ENCODE data around the gene ST14. TPM values are rescaled to one million over a fixed set of nuclear protein-coding genes. Genes with fewer than 3 reads are reported as not detected.

ST14 gene
- total and polyA plus RNA-seq, 4 donors, result 24.3 to 81.1 (median 54.1) TPM

DNA sequence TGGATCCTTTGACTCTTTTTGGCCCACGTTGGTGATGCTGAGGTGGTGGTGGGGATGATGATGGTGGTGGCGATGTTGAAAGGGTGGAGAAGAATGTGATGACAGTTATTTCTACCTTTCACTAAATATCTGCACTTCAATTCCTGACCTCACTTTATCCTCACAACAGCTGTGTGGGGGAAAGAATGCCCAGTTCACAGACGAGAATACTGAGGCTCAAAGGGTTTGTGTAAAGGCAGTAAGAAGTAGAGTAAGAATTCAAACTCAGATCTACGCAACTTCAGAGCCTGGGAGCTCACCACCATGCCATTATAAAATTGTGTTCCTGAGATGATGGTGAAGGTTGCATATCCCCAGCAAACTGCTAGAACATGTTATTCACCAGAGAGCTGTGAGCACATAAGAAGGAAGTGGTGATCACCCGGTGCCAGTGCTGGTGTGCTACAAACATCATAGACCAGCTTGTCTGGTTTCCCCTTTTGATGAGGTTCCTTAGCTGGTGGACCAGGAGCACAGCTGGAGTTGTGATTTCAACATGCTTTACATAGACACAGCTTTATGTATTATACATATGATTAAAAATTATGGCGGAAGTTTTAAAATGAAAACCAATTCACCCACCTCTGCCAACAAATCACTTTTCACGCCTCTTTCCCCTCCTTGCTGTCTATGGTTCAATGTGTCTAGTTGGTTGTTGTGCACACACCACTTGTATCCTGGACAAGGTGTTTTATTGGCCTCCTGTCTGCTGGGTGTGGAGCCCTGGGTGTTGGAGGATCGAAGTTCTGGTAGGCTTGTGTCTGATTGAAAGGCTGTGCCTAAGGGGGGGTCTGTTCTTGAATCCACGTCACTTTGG lies 6.2 kb downstream of the ST14 start:
- Histone ChIP-seq H3K9ac (ENCODE audit: insufficient read depth in 1 of 2, low read length in 2 of 2) (no peak overlapping the region), H3K4me1 (ENCODE audit: control insufficient read depth in 5 of 5, insufficient read depth in 5 of 5, low read length in 5 of 5) (peaks cover 0 to 42% (median 32%) of the 10 kb centered on the region in 5 donors), H3K4me3 (no peak overlapping the region), H3K27ac (ENCODE audit: low read depth in 1 of 2, low read length in 1 of 2) (peak overlapping the region in 1 of 2 donors; percentile 62), H3K27me3 (ENCODE audit: control insufficient read depth in 3 of 3, insufficient read depth in 3 of 3, low read length in 2 of 3) (peaks cover 0 to 7% (median 3%) of the 10 kb centered on the region in 3 donors), H3K9me3 (ENCODE audit: control insufficient read depth in 4 of 4, insufficient read depth in 3 of 4, low read length in 3 of 4) (no peaks in the 10 kb centered on the region), H3K36me3 (ENCODE audit: control insufficient read depth in 4 of 4, insufficient read depth in 4 of 4, low read length in 4 of 4) (no peaks in the 10 kb centered on the region)
- ATAC-seq (ENCODE audit: insufficient read depth, low FRiP score), result no peak
- DNase-seq, result peak in 2 of 3 donors; percentile 60 to 70
- 76 to 77% methylated on average over 9 of the region's 9 CpGs for WGBS, 2 donors
- TF ChIP-seq CTCF (IDR thresholded peaks at IDR 0.05; ENCODE audit: control extremely low read depth, extremely low read depth), result no peak

DNA sequence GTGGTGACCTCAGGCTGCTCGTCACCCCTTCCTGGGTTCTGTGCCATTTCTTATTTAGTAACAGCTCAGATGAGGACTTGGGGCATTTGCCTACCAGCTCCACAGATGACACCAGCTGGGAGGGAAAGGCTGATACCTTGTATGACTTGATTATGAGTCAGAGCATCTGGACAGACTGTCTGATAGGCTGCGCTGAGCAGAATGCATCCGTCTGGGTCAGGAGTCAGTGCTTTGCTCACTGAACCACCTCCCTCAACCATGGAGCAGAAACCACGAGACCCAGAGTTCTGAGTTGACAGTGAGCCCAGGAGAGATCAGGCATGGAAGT lies 6.8 kb downstream of the ST14 start:
- no peak overlapping the region for H3K9ac ChIP-seq (ENCODE audit: insufficient read depth in 1 of 2, low read length in 2 of 2)
- H3K9me3 ChIP-seq (ENCODE audit: control insufficient read depth in 4 of 4, insufficient read depth in 3 of 4, low read length in 3 of 4), result no peaks in the 10 kb centered on the region
- WGBS, 2 donors, result 65 to 74% methylated on average over 4 of the region's 4 CpGs
- H3K27ac ChIP-seq (ENCODE audit: low read depth in 1 of 2, low read length in 1 of 2), result peak overlapping the region in 1 of 2 donors; percentile 62
- no peaks in the 10 kb centered on the region for H3K36me3 ChIP-seq (ENCODE audit: control insufficient read depth in 4 of 4, insufficient read depth in 4 of 4, low read length in 4 of 4)
- H3K4me1 ChIP-seq (ENCODE audit: control insufficient read depth in 5 of 5, insufficient read depth in 5 of 5, low read length in 5 of 5), result peaks cover 0 to 38% (median 29%) of the 10 kb centered on the region in 5 donors
- TF ChIP-seq CTCF (IDR thresholded peaks at IDR 0.05; ENCODE audit: control extremely low read depth, extremely low read depth), result no peak
- ATAC-seq (ENCODE audit: insufficient read depth, low FRiP score), result peak; percentile 66
- peak; percentile 84 to 92 (median 92) for DNase-seq
- H3K4me3 ChIP-seq, result no peak overlapping the region
- H3K27me3 ChIP-seq (ENCODE audit: control insufficient read depth in 3 of 3, insufficient read depth in 3 of 3, low read length in 2 of 3), result peaks cover 0 to under 1% (median under 1%) of the 10 kb centered on the region in 3 donors

DNA sequence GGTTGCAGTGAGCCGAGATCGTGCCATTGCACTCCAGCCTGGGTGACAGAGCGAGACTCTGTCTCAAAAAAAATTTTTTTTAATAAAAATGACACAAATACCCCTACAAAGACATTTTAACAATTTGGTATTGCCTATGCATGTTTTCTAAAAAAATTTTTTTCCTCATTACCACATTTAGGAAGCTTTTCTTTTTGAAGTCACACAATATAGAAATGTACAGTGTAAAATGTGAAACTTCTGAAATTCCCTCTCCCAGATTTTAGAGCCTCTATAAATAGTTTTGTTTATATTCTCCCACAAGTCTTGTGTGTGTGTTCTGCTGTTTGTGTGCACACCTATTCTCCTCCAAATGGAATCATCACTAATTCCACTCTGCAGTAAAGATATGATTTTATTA lies 7.6 kb downstream of the ST14 start:
- Histone ChIP-seq H3K9me3 (ENCODE audit: control insufficient read depth in 4 of 4, insufficient read depth in 3 of 4, low read length in 3 of 4) (no peaks in the 10 kb centered on the region), H3K9ac (ENCODE audit: insufficient read depth in 1 of 2, low read length in 2 of 2) (no peak overlapping the region), H3K4me1 (ENCODE audit: control insufficient read depth in 5 of 5, insufficient read depth in 5 of 5, low read length in 5 of 5) (peaks cover 0 to 30% (median 22%) of the 10 kb centered on the region in 5 donors), H3K27me3 (ENCODE audit: control insufficient read depth in 3 of 3, insufficient read depth in 3 of 3, low read length in 2 of 3) (no peaks in the 10 kb centered on the region), H3K27ac (ENCODE audit: low read depth in 1 of 2, low read length in 1 of 2) (no peak overlapping the region), H3K36me3 (ENCODE audit: control insufficient read depth in 4 of 4, insufficient read depth in 4 of 4, low read length in 4 of 4) (no peaks in the 10 kb centered on the region), H3K4me3 (no peak overlapping the region)
- no peak for TF ChIP-seq CTCF (IDR thresholded peaks at IDR 0.05; ENCODE audit: control extremely low read depth, extremely low read depth)
- ATAC-seq (ENCODE audit: insufficient read depth, low FRiP score) (no peak), DNase-seq (no peak)
- 84 to 96% methylated on average over 3 of the region's 3 CpGs for WGBS, 2 donors

Measured in lung (tissue), 12 donors.